HG02763 (cell line): ENCODE data around the gene PSEN2.

Experiments
- ATAC-seq: cut with Tn5 transposase; IDR thresholded peaks from one replicate; pipeline ENCODE4 v1.9.1; 2021; ENCODE audit warnings: mild to moderate bottlenecking, moderate library complexity; ENCODE audit not compliant: unreplicated experiment

Gene PSEN2

DNA sequence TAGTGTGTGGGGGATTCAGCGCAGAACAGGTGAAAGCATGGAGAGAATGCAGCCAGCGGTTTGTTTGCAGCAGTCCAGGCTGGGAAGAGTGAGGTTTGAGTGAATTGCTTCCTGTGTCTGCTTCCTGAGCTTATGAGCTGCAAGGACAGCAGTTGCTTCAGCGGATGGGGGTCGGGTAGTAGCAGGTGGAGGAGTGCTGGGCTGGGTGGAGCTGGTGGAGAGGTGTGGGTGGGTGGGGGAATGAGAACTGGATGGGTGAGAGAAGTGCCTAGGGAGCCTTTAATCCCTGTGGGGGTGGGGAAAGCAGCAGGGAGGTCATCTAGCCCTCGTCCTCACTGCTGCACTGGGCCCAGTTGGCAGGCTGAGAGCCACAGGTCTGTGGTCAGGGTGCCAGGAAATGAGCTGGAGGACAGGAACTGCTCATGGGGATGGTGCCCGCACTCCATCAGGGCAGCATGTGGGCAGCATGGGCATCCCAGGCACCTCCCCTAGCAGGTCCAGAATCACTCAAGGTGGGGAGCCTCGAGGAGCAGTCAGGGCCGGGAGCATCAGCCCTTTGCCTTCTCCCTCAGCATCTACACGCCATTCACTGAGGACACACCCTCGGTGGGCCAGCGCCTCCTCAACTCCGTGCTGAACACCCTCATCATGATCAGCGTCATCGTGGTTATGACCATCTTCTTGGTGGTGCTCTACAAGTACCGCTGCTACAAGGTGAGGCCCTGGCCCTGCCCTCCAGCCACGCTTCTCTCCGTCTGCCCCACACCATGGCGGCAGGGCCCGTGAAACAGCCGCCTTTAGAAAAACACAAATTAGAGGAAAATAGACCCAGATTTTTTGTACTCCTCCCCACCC is 14.8 kb downstream of the PSEN2 start:
- no peak for ATAC-seq

- ATAC-seq: no peak
These were observed 15.9 kb downstream of the PSEN2 start for GRCh38 chr1:226886122-226886901.

GRCh38 chr1:226887006-226887405 is 16.6 kb downstream of the PSEN2 start:
- ATAC-seq: no peak

- ATAC-seq: no peak
These were observed 17.6 kb downstream of the PSEN2 start for GRCh38 chr1:226888021-226888420.

DNA sequence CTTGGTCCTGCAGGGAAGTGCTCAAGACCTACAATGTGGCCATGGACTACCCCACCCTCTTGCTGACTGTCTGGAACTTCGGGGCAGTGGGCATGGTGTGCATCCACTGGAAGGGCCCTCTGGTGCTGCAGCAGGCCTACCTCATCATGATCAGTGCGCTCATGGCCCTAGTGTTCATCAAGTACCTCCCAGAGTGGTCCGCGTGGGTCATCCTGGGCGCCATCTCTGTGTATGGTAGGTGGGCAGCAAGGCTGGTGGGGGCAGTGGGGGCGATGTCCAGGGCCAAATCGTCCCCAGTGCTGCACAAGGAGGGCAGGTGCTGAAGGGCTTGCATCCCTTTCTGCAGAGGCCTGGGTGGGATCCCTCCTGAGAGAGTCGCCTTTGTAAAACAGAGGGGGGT is 18.4 kb downstream of the PSEN2 start:
- no peak for ATAC-seq

DNA sequence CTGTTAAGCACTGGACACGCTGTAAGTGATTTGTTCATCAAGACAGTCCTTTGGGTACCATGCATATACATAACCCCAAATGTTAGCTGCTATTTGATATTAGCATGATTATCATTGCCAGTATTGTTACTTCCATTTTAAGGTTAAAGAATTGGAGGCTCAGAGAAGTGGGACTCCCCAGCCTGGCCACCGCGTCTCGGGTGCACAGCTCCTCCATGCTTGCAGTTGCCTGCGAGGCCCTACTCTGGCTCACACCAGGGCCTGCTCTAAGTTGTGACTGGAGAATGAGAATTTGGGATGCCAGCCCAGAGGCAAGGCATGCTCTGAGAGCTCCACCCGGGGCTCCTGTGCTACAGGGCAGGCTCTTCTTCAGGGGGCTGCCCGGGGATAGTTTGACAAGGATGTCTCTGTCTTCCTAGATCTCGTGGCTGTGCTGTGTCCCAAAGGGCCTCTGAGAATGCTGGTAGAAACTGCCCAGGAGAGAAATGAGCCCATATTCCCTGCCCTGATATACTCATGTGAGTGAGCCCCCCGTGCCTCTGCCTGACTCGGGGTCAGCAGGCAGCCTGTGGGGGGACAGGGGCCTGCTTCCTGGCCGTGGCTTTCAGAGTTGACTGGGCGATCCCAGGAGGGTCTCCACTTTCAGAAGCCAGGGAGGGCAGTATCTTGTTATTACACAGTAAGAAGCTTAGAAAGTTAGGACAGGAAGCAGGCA is 19.4 kb downstream of the PSEN2 start:
- ATAC-seq: no peak

GRCh38 chr1:226890331-226891108 is 20.1 kb downstream of the PSEN2 start:
- ATAC-seq: no peak

GRCh38 chr1:226891346-226891745 is 20.9 kb downstream of the PSEN2 start:
- ATAC-seq: no peak

GRCh38 chr1:226891846-226892523 is 21.6 kb downstream of the PSEN2 start:
- no peak for ATAC-seq

DNA sequence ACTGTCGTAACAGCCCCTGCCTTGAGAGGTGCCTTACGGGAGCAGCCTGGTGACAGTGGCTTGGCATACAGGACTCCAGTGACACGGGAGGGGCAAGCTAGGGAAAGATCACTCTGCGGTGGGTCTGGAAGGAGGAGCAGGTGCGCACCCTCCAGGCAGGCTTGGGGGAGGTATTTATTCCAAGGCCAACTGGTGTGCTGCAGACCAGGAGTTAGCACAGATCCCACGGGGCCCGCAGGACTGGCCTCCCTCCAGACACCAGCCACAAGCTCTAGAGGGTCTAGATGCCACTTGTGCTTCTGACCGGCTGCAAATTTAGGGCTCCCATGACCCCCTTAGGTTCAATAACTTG is 22.1 kb downstream of the PSEN2 start:
- no peak for ATAC-seq

DNA sequence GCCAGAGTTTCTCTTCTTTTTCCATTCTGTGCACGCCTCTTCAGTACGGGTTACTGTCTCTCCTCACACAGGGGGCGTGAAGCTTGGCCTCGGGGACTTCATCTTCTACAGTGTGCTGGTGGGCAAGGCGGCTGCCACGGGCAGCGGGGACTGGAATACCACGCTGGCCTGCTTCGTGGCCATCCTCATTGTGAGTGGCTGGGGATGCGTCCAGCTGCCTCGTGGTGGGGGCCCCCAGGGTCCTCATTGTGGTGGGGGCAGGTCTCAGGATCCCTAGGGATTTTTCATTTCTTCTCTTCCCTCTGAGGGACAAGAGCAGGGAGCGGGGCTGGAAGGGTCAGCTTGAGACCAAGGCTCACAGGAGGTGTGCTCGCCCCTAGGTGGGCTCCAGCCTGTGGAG is 23.5 kb downstream of the PSEN2 start:
- ATAC-seq: no peak

GRCh38 chr1:226894826-226895225 is 24.4 kb downstream of the PSEN2 start:
- ATAC-seq: no peak

DNA sequence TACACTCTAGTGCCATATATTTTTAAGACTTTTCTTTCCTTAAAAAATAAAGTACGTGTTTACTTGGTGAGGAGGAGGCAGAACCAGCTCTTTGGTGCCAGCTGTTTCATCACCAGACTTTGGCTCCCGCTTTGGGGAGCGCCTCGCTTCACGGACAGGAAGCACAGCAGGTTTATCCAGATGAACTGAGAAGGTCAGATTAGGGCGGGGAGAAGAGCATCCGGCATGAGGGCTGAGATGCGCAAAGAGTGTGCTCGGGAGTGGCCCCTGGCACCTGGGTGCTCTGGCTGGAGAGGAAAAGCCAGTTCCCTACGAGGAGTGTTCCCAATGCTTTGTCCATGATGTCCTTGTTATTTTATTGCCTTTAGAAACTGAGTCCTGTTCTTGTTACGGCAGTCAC is 25.2 kb downstream of the PSEN2 start:
- no peak for ATAC-seq

- no peak for ATAC-seq
These were observed 27.8 kb downstream of the PSEN2 start for GRCh38 chr1:226898246-226898645.

DNA sequence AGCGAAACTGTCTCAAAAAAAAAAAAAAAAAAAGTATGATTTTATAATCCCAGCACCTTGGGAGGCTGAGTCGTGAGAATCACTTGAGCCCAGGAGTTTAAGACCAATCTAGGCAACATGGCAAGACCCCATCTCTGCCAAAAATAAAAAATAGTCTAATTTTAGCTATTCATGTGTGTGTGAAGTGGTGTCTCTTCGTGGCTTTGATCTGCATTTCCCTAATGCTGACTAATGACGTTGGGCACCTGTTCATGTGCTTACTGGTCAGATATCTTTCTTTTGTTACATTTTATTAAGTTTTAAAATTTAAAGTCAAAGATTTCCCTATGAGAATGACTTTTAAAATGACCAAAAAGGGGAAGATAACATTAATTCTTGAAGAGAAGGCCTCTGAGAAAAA is 31.0 kb downstream of the PSEN2 start:
- no peak for ATAC-seq

GRCh38 chr1:226902601-226903000 is 32.2 kb downstream of the PSEN2 start:
- no peak for ATAC-seq

- ATAC-seq: no peak
These were observed 33.7 kb downstream of the PSEN2 start for GRCh38 chr1:226903819-226904716.

- ATAC-seq: no peak
These were observed 34.4 kb downstream of the PSEN2 start for GRCh38 chr1:226904772-226905171.

- ATAC-seq: no peak
These were observed 38.0 kb downstream of the PSEN2 start for GRCh38 chr1:226908419-226908818.
